EL (cell line): ENCODE data around the gene TARBP1.

Experiments
- DNase-seq: peaks from one replicate; pipeline ENCODE4 v3.0.0-alpha.2; 2016

TARBP1 gene

GRCh38 chr1:234479310-234479559 lies 256 bp upstream of the TARBP1 start:
- DNase-seq: no peak

- no peak for DNase-seq
These were observed 863 bp downstream of the TARBP1 start for GRCh38 chr1:234478152-234478480.

GRCh38 chr1:234477386-234478151 lies 1.4 kb downstream of the TARBP1 start:
- DNase-seq: no peak

- DNase-seq: no peak
These were observed 2.8 kb downstream of the TARBP1 start for GRCh38 chr1:234476172-234476571.

- DNase-seq: no peak
These were observed 3.7 kb downstream of the TARBP1 start for GRCh38 chr1:234475167-234475793.

- no peak for DNase-seq
These were observed 4.6 kb downstream of the TARBP1 start for GRCh38 chr1:234474375-234474774.

- no peak for DNase-seq
These were observed 5.9 kb downstream of the TARBP1 start for GRCh38 chr1:234473118-234473517.

- DNase-seq: no peak
These were observed 9.6 kb downstream of the TARBP1 start for GRCh38 chr1:234469376-234469775.

GRCh38 chr1:234468580-234468979 lies 10.4 kb downstream of the TARBP1 start:
- DNase-seq: no peak

- no peak for DNase-seq
These were observed 11.2 kb downstream of the TARBP1 start for GRCh38 chr1:234467821-234468220.

GRCh38 chr1:234466945-234467344 lies 12.0 kb downstream of the TARBP1 start:
- no peak for DNase-seq

- no peak for DNase-seq
These were observed 15.2 kb downstream of the TARBP1 start for GRCh38 chr1:234463749-234464148.

- DNase-seq: no peak
These were observed 18.3 kb downstream of the TARBP1 start for GRCh38 chr1:234460652-234461051.

GRCh38 chr1:234458352-234459017 lies 20.5 kb downstream of the TARBP1 start:
- DNase-seq: no peak

- DNase-seq: no peak
These were observed 24.1 kb downstream of the TARBP1 start for GRCh38 chr1:234454926-234455325.

GRCh38 chr1:234452406-234452965 lies 26.5 kb downstream of the TARBP1 start:
- DNase-seq: no peak

GRCh38 chr1:234440348-234440747 lies 38.6 kb downstream of the TARBP1 start:
- DNase-seq: no peak

GRCh38 chr1:234438579-234438978 lies 40.4 kb downstream of the TARBP1 start:
- DNase-seq: no peak

- peak; percentile 18 for DNase-seq
These were observed 41.4 kb downstream of the TARBP1 start for GRCh38 chr1:234437423-234438171.

- DNase-seq: no peak
These were observed 43.4 kb downstream of the TARBP1 start for GRCh38 chr1:234435620-234436019.

- no peak for DNase-seq
These were observed 44.3 kb downstream of the TARBP1 start for GRCh38 chr1:234434706-234435105.

- peak; percentile 46 for DNase-seq
These were observed 45.3 kb downstream of the TARBP1 start for GRCh38 chr1:234433563-234434285.

- DNase-seq: no peak
These were observed 47.7 kb downstream of the TARBP1 start for GRCh38 chr1:234431255-234431654.
